Ovary (tissue), 3 donors: ENCODE results near the gene CACNA2D3.

Source experiments
- CTCF ChIP-seq, 3 donors: fragments of 450-650 bp in 2 of 3; fragments of 200-600 bp in 1 of 3; IDR thresholded peaks; one replicate each; pipeline versions ENCODE4 v1.5.1 to v1.8.0; 2016 to 2022; ENCODE audit warnings: antibody characterized with exemption in 3 of 3, mild to moderate bottlenecking in 1 of 3
- EP300 ChIP-seq: sonication (generic); formaldehyde crosslinking; IDR thresholded peaks from one replicate; pipeline ENCODE4 v1.6.1; 2017; ENCODE audit warnings: antibody characterized with exemption
- donor health status: DM: no; HTN: no; CAD: no.

GRCh38 chr3:54087581-54088410, 34.6 kb upstream of the CACNA2D3 start:
- TF ChIP-seq CTCF (IDR thresholded peaks at IDR 0.05) (no peak), EP300 (no peak)
